ENCODE results near the gene EDIL3. TPM values are rescaled to one million over a fixed set of nuclear protein-coding genes. Genes with fewer than 3 reads are reported as not detected.

EDIL3 gene
- total and polyA plus RNA-seq, 9 of the 15 experiments (the other 6 are each of a cell fraction or from before 2014, with no cell fraction given), result 0.09 TPM; not detected in 8

DNA sequence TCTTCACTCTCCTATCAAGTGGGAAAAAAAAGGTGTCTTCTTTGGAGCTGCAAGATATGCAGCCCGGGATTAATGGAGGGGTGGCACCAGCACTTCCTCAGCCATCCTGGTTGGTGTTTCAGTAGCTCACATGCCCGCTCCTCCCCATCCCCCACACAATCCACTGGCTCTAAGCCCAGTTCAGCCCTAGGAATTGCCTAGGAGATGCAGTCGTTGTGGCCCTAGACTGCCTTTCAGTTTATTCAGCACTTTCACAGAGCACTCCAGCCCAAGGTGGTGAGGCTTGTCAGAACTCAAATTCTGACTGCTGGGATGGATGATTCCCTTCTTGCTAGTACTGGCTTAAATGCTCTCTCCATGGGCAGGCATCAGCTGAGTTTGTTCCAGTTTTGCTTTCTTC, 35.1 kb upstream of the EDIL3 start (continued):
- TF ChIP-seq AFF1 (IDR thresholded peaks at IDR 0.05; ENCODE audit: low read depth in 1 of 2, partially characterized antibody in 2 of 2) (no peak), PTTG1 (tag; IDR thresholded peaks at IDR 0.05; ENCODE audit: low read depth) (no peak), PTBP1 (IDR thresholded peaks at IDR 0.05; ENCODE audit: low read depth, low read length) (no peak)

DNA sequence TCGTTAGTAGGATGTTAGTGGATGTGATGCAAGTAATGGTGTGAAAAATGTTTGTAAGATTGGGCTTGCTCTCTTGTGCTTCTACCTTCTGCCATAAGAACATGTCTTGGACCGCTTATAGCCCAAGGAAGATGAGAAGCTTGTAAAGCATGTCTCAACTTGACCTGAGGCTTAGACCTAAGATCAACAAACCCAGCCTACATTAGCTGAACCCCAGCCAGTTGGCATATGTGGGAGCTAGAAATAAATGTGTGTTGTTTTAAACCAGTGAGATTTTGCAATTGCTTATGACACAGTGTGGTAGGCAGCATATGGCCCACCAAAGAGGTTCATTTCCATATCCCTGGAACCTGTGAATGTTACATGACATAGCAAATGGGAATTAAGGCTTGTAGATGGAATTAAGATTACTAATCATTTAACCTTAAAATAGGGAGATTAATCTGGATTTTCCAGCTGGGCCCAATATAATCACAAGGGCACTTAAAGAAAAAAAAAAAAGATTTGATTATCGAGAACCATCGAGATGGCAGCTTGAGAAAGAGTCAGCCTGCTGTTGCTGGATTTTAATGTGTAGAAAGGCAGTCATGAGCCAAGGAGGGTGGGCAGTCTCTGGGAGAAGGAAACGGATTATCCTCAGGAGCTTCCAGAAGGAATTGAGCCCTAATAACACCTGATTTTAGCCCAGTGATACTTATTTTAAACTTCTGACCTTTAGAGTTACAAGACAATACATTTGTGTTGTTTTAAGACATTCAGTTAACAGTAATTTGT, 27.3 kb upstream of the EDIL3 start:
- Histone ChIP-seq H3K79me2 (ENCODE audit: control insufficient read depth, insufficient read depth, low read length) (no peaks in the 10 kb centered on the region), H4K20me1 (replicated peaks; ENCODE audit: control insufficient read depth, insufficient read depth, low read length) (no peaks in the 10 kb centered on the region), H3K4me2 (ENCODE audit: insufficient read depth, low read length) (no peak overlapping the region), H3K9me1 (ENCODE audit: control insufficient read depth, insufficient read depth, low read length) (no peaks in the 10 kb centered on the region), H3K4me1 (replicated peaks in 1 of 2; ENCODE audit: control insufficient read depth in 2 of 2, insufficient read depth in 2 of 2, low read length in 2 of 2) (no peaks in the 10 kb centered on the region), H3K27me3 (ENCODE audit: control insufficient read depth in 2 of 2, insufficient read depth in 2 of 2, low read length in 2 of 2) (no peaks in the 10 kb centered on the region), H3K4me3 (no peak overlapping the region), H2AFZ (ENCODE audit: low read depth, low read length) (no peak overlapping the region), H3K36me3 (ENCODE audit: control insufficient read depth, insufficient read depth, low read length) (no peaks in the 10 kb centered on the region), H3K27ac (ENCODE audit: extremely low read depth, low read depth, low read length) (no peak overlapping the region), H3K9me3 (replicated peaks; ENCODE audit: control insufficient read depth, insufficient read depth, low read depth, low read length) (no peaks in the 10 kb centered on the region), H3K9ac (ENCODE audit: insufficient read depth in 1 of 2, low read depth in 2 of 2, low read length in 2 of 2) (no peak overlapping the region)
- DNase-seq (ENCODE audit: extremely low read depth in 1 of 4, low spot score in 3 of 4) (no peak), ATAC-seq (no peak), FAIRE-seq (no peak)
- CTCF ChIA-PET (ENCODE audit: low intra/inter-chr PET ratio), result no interaction called here
- WGBS (ENCODE audit: insufficient coverage, low coverage, missing lambda C conversion rate), result 1% methylated on average over 5 of the region's 5 CpGs
- BruUV-seq (replicated peaks), result no TSS peak
- in situ Hi-C loops (cut with MboI) (no loop called here), intact Hi-C loops (cut with micrococcal nuclease) (no loop called here)
- POLR2A ChIA-PET, result interaction anchor here (0.7 kb wide), 3 partner anchors 53 to 658 kb away, joined by 3 to 4 read pairs (median 4); no protein-coding TSS in a partner anchor
- TF ChIP-seq OTX1 (CRISPR knock-in tag; IDR thresholded peaks at IDR 0.05) (no peak), ZFP1 (CRISPR knock-in tag; IDR thresholded peaks at IDR 0.05) (no peak), FIP1L1 (IDR thresholded peaks at IDR 0.05; ENCODE audit: low read depth, low read length, poor library complexity, severe bottlenecking) (no peak), RBFOX2 (IDR thresholded peaks at IDR 0.05; ENCODE audit: low read depth, low read length) (no peak), ZHX1 (conservative IDR thresholded peaks at IDR 0.05; ENCODE audit: low read length) (no peak), HLTF (IDR thresholded peaks at IDR 0.05) (no peak), MECOM (CRISPR knock-in tag; IDR thresholded peaks at IDR 0.05) (no peak), CHCHD3 (CRISPR knock-in tag; IDR thresholded peaks at IDR 0.05) (no peak), CTBP1 (IDR thresholded peaks at IDR 0.05; ENCODE audit: borderline replicate concordance) (no peak)

Measured in K562 (cell line).